Measurements from ENCODE around the gene LGI1. TPM values are rescaled to one million over a fixed set of nuclear protein-coding genes. Genes with fewer than 3 reads are reported as not detected.

LGI1 gene
- total and polyA plus RNA-seq, 5 donors from 2014 or later: not detected

DNA sequence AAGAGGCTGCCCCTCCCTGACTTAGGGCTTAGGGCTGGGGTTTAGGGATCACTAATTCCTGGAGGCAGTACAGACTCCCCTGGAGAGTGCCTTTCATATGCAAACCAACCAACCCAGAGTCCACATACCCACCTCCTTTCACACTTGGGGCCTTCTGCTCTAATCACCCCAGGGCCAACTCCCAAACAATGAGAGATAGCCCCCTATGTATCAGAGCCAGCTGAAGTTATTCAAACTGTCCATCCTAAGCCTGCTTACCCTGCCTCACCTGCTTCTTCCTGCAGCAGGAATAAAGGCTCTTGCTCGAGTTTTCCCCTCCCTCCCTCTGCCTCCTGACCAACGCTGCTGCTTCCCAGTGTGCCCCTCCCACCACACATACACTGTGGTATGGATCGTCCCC lies 84.2 kb downstream of the LGI1 start:
- H3K27ac Mint-ChIP-seq: no peak overlapping the region
- DNase-seq: no peak
- H3K27me3 ChIP-seq (ENCODE audit: control insufficient read depth, insufficient read depth, low read length): no peaks in the 10 kb centered on the region

GRCh38 chr10:93844979-93845626 lies 87.4 kb downstream of the LGI1 start:
- Mint-ChIP-seq H3K4me3 (no peak overlapping the region), H3K27ac (no peak overlapping the region), H3K4me1 (no peaks in the 10 kb centered on the region), H3K36me3 (no peaks in the 10 kb centered on the region), H3K27me3 (no peaks in the 10 kb centered on the region), H3K9me3 (peaks cover 0 to 2% (median 0%) of the 10 kb centered on the region in 7 donors)
- ATAC-seq (ENCODE audit: low read depth in 2 of 2) (no peak), DNase-seq (no peak)
- Histone ChIP-seq H3K4me1 (ENCODE audit: control insufficient read depth, insufficient read depth, low read length, poor library complexity, severe bottlenecking) (no peaks in the 10 kb centered on the region), H3K36me3 (ENCODE audit: control insufficient read depth, insufficient read depth, low read length) (no peaks in the 10 kb centered on the region), H3K9me3 (ENCODE audit: control insufficient read depth in 2 of 2, low read length in 2 of 2) (no peaks in the 10 kb centered on the region), H3K27me3 (ENCODE audit: control insufficient read depth, insufficient read depth, low read length) (no peaks in the 10 kb centered on the region), H3K4me3 (ENCODE audit: low read depth, low read length) (no peak overlapping the region), H3K27ac (ENCODE audit: insufficient read depth, low read length, poor library complexity, severe bottlenecking) (no peak overlapping the region)

More for the DNA sequence above, 84.2 kb downstream of the LGI1 start:
- Mint-ChIP-seq H3K9me3 (peaks cover 0 to 3% (median 0%) of the 10 kb centered on the region in 7 donors), H3K4me3 (no peak overlapping the region), H3K27me3 (no peaks in the 10 kb centered on the region), H3K4me1 (no peaks in the 10 kb centered on the region), H3K36me3 (no peaks in the 10 kb centered on the region)
- Histone ChIP-seq H3K4me3 (ENCODE audit: low read depth, low read length) (no peak overlapping the region), H3K36me3 (ENCODE audit: control insufficient read depth, insufficient read depth, low read length) (no peaks in the 10 kb centered on the region), H3K4me1 (ENCODE audit: control insufficient read depth, insufficient read depth, low read length, poor library complexity, severe bottlenecking) (no peaks in the 10 kb centered on the region), H3K9me3 (ENCODE audit: control insufficient read depth in 2 of 2, low read length in 2 of 2) (no peaks in the 10 kb centered on the region), H3K27ac (ENCODE audit: insufficient read depth, low read length, poor library complexity, severe bottlenecking) (no peak overlapping the region)
- no peak for ATAC-seq (ENCODE audit: low read depth in 2 of 2)

Other genes starting within 250 kb of the LGI1 start
- not detected for gene FFAR4, start 191.3 kb upstream of the LGI1 start, total RNA-seq
- not detected for gene FFAR4, start 191.3 kb upstream of the LGI1 start, polyA plus RNA-seq
- not detected for gene RBP4, start 156.7 kb upstream of the LGI1 start, total RNA-seq
- gene RBP4, start 156.7 kb upstream of the LGI1 start, polyA plus RNA-seq: not detected
- gene PDE6C, start 145.4 kb upstream of the LGI1 start, total RNA-seq: not detected
- not detected for gene PDE6C, start 145.4 kb upstream of the LGI1 start, polyA plus RNA-seq
- 16.5 TPM for gene FRA10AC1, start 55.3 kb upstream of the LGI1 start, total RNA-seq
- 1 to 10 TPM; 5.1 to 7.5 (median 5.7) TPM for gene FRA10AC1, start 55.3 kb upstream of the LGI1 start, polyA plus RNA-seq
- 3.3 TPM for gene SLC35G1, start 136.0 kb downstream of the LGI1 start, total RNA-seq
- 1 to 10 TPM; 4.9 to 6.4 (median 5.9) TPM for gene SLC35G1, start 136.0 kb downstream of the LGI1 start, polyA plus RNA-seq
- not detected for gene PLCE1, start 236.0 kb downstream of the LGI1 start, total RNA-seq
- gene PLCE1, start 236.0 kb downstream of the LGI1 start, polyA plus RNA-seq: under 1 TPM; 0.05 to 0.17 (median 0.09) TPM